ENCODE measurements around the gene ALCAM. TPM values are rescaled to one million over a fixed set of nuclear protein-coding genes. Genes with fewer than 3 reads are reported as not detected.

The ALCAM gene
- total RNA-seq, 1 donor from 2014 or later = 90.3 TPM

GRCh38 chr3:105463620-105464019, 96.9 kb downstream of the ALCAM start:
- no peak overlapping the region for H3K27ac Mint-ChIP-seq
- no peaks in the 10 kb centered on the region for H3K27me3 Mint-ChIP-seq (ENCODE audit: low read depth)
- H3K4me1 Mint-ChIP-seq = peaks cover 34% of the 10 kb centered on the region
- peaks cover 4% of the 10 kb centered on the region for H3K9me3 Mint-ChIP-seq
- H3K4me3 Mint-ChIP-seq = no peak overlapping the region
- no peak for DNase-seq (ENCODE audit: low spot score in 2 of 2, unreplicated experiment in 2 of 2)
- peaks cover 2% of the 10 kb centered on the region for H3K36me3 Mint-ChIP-seq
- TF ChIP-seq, protein P1, sequence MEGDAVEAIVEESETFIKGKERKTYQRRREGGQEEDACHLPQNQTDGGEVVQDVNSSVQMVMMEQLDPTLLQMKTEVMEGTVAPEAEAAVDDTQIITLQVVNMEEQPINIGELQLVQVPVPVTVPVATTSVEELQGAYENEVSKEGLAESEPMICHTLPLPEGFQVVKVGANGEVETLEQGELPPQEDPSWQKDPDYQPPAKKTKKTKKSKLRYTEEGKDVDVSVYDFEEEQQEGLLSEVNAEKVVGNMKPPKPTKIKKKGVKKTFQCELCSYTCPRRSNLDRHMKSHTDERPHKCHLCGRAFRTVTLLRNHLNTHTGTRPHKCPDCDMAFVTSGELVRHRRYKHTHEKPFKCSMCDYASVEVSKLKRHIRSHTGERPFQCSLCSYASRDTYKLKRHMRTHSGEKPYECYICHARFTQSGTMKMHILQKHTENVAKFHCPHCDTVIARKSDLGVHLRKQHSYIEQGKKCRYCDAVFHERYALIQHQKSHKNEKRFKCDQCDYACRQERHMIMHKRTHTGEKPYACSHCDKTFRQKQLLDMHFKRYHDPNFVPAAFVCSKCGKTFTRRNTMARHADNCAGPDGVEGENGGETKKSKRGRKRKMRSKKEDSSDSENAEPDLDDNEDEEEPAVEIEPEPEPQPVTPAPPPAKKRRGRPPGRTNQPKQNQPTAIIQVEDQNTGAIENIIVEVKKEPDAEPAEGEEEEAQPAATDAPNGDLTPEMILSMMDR (IDR thresholded peaks at IDR 0.05; ENCODE audit: unreplicated experiment) = no peak

DNA sequence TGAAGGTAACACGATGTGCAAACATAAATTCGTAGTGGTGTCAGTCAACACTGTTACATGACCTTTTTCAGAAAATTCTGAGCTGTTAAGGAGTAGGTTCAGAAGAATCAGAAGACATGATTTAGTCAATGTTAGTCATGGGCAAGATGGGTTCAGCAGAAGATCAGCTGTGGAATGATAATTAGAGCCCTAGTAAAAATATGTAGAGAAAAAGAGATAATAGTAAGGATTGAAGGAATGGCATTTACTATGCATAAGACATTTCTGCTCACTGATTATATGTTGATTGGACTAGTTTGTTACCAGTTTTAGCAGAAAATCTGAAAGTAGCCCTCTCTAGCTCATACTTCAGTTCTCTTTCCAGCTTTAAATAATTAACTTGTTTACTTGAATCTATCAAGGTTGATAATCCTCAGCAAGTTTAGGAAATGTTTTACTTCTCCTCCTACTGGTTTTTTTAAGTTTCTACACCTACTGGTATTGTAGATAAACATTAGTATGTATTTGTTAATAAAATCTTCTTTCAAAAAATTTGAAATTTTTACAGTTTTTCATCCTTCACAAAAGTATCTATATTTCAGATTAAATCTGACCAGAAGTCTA, 98.6 kb downstream of the ALCAM start:
- peaks cover 5% of the 10 kb centered on the region for H3K9me3 Mint-ChIP-seq
- no peaks in the 10 kb centered on the region for H3K27me3 Mint-ChIP-seq (ENCODE audit: low read depth)
- H3K27ac Mint-ChIP-seq = no peak overlapping the region
- H3K4me3 Mint-ChIP-seq = no peak overlapping the region
- TF ChIP-seq, protein P1 (IDR thresholded peaks at IDR 0.05; ENCODE audit: unreplicated experiment) = no peak
- peaks cover 2% of the 10 kb centered on the region for H3K36me3 Mint-ChIP-seq
- no peak for DNase-seq (ENCODE audit: low spot score in 2 of 2, unreplicated experiment in 2 of 2)
- peaks cover 28% of the 10 kb centered on the region for H3K4me1 Mint-ChIP-seq

DNA sequence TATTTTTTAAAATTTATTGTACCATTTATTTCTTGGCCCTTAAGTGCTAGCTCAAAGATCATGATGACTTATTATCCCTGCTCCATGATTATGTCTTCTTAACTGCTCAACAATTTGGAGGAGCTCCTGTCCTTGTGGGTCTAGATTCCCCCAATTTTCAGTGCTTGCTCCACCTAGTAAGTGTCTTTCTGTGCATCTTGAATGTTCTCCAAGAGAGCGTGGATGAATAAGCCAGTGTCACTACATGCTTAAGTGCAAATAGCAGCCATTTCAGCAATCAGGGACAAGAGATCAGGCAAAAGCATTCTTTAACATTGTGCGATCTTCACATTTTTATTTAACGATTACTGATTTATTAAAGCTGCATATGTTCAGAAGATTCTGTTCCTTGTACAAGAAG, 99.4 kb downstream of the ALCAM start:
- no peak overlapping the region for H3K4me3 Mint-ChIP-seq
- peaks cover 3% of the 10 kb centered on the region for H3K36me3 Mint-ChIP-seq
- H3K9me3 Mint-ChIP-seq = peaks cover 5% of the 10 kb centered on the region
- TF ChIP-seq, protein P1 (IDR thresholded peaks at IDR 0.05; ENCODE audit: unreplicated experiment) = no peak
- H3K27ac Mint-ChIP-seq = peak overlapping the region; percentile 74
- no peak for DNase-seq (ENCODE audit: low spot score in 2 of 2, unreplicated experiment in 2 of 2)
- peaks cover 27% of the 10 kb centered on the region for H3K4me1 Mint-ChIP-seq
- H3K27me3 Mint-ChIP-seq (ENCODE audit: low read depth) = no peaks in the 10 kb centered on the region

- peaks cover 27% of the 10 kb centered on the region for H3K4me1 Mint-ChIP-seq
- no peak for DNase-seq (ENCODE audit: low spot score in 2 of 2, unreplicated experiment in 2 of 2)
- H3K4me3 Mint-ChIP-seq = no peak overlapping the region
- peaks cover 3% of the 10 kb centered on the region for H3K36me3 Mint-ChIP-seq
- H3K27me3 Mint-ChIP-seq (ENCODE audit: low read depth) = no peaks in the 10 kb centered on the region
- TF ChIP-seq, protein P1 (IDR thresholded peaks at IDR 0.05; ENCODE audit: unreplicated experiment) = no peak
- H3K9me3 Mint-ChIP-seq = peaks cover 5% of the 10 kb centered on the region
- H3K27ac Mint-ChIP-seq = peak overlapping the region; percentile 74
Observed at GRCh38 chr3:105466495-105467404, 100.0 kb downstream of the ALCAM start.

- DNase-seq (ENCODE audit: low spot score in 2 of 2, unreplicated experiment in 2 of 2) = no peak
- Mint-ChIP-seq H3K4me3 (no peak overlapping the region), H3K4me1 (peaks cover 24% of the 10 kb centered on the region), H3K27me3 (ENCODE audit: low read depth) (no peaks in the 10 kb centered on the region), H3K27ac (peak overlapping the region; percentile 26), H3K36me3 (peaks cover 3% of the 10 kb centered on the region), H3K9me3 (peaks cover 5% of the 10 kb centered on the region)
- TF ChIP-seq, protein P1 (IDR thresholded peaks at IDR 0.05; ENCODE audit: unreplicated experiment) = no peak
Observed at GRCh38 chr3:105470851-105471250, 104.1 kb downstream of the ALCAM start.
